ENCODE data around the gene PTPRN2.

PTPRN2 gene

GRCh38 chr7:158323741-158324396 lies 263.8 kb downstream of the PTPRN2 start:
- DNase-seq (ENCODE audit: extremely low read depth, low read depth) = no peak
- TF ChIP-seq, protein P1, sequence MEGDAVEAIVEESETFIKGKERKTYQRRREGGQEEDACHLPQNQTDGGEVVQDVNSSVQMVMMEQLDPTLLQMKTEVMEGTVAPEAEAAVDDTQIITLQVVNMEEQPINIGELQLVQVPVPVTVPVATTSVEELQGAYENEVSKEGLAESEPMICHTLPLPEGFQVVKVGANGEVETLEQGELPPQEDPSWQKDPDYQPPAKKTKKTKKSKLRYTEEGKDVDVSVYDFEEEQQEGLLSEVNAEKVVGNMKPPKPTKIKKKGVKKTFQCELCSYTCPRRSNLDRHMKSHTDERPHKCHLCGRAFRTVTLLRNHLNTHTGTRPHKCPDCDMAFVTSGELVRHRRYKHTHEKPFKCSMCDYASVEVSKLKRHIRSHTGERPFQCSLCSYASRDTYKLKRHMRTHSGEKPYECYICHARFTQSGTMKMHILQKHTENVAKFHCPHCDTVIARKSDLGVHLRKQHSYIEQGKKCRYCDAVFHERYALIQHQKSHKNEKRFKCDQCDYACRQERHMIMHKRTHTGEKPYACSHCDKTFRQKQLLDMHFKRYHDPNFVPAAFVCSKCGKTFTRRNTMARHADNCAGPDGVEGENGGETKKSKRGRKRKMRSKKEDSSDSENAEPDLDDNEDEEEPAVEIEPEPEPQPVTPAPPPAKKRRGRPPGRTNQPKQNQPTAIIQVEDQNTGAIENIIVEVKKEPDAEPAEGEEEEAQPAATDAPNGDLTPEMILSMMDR (IDR thresholded peaks at IDR 0.05; ENCODE audit: low read depth, low read length) = no peak

- TF ChIP-seq, protein P1 (IDR thresholded peaks at IDR 0.05; ENCODE audit: low read depth, low read length) = no peak
- DNase-seq (ENCODE audit: extremely low read depth, low read depth) = no peak
These were observed 264.8 kb downstream of the PTPRN2 start for GRCh38 chr7:158322616-158323530.

GRCh38 chr7:158321936-158322615 lies 265.5 kb downstream of the PTPRN2 start:
- TF ChIP-seq, protein P1 (IDR thresholded peaks at IDR 0.05; ENCODE audit: low read depth, low read length) = no peak
- DNase-seq (ENCODE audit: extremely low read depth, low read depth) = no peak

DNA sequence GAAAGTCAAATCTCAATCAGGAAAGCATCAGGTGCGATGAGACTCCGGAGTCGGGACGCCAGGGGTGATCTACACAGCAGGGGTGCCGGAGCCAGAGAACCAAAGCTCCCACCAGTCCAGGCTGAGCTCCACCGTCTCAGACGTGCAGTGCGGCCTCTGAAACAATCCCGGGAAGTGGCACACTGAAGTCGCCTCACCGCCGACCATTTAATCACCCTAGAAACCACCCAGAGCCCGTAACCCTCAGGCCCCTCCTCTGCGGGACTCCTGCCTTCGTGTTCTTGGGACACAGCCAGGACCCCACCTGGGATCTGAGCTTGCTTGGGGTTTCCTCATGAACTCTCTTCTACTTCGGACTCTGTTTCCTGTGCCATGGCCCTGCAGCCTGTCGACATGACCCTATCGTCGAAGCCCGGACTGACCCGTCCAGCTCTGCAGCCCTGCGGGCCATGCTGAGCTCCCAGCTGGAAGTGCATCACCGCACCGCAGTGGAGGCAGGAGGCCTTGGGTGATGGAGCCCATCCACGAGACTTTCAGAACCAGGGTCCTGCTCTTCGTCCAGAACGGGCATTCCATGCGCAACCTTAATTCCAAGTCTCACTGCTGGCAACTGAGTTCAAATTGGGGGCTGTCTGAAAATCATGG lies 266.4 kb downstream of the PTPRN2 start:
- TF ChIP-seq, protein P1 (IDR thresholded peaks at IDR 0.05; ENCODE audit: low read depth, low read length) = no peak
- no peak for DNase-seq (ENCODE audit: extremely low read depth, low read depth)

GRCh38 chr7:158320328-158320727 lies 267.3 kb downstream of the PTPRN2 start:
- TF ChIP-seq, protein P1 (IDR thresholded peaks at IDR 0.05; ENCODE audit: low read depth, low read length) = no peak
- DNase-seq (ENCODE audit: extremely low read depth, low read depth) = no peak

GRCh38 chr7:158318511-158318913 lies 269.1 kb downstream of the PTPRN2 start:
- TF ChIP-seq, protein P1 (IDR thresholded peaks at IDR 0.05; ENCODE audit: low read depth, low read length) = no peak
- DNase-seq (ENCODE audit: extremely low read depth, low read depth) = no peak

Data from AG09319 (cell line).